ENCODE data around the gene ANK3.

ANK3 gene

DNA sequence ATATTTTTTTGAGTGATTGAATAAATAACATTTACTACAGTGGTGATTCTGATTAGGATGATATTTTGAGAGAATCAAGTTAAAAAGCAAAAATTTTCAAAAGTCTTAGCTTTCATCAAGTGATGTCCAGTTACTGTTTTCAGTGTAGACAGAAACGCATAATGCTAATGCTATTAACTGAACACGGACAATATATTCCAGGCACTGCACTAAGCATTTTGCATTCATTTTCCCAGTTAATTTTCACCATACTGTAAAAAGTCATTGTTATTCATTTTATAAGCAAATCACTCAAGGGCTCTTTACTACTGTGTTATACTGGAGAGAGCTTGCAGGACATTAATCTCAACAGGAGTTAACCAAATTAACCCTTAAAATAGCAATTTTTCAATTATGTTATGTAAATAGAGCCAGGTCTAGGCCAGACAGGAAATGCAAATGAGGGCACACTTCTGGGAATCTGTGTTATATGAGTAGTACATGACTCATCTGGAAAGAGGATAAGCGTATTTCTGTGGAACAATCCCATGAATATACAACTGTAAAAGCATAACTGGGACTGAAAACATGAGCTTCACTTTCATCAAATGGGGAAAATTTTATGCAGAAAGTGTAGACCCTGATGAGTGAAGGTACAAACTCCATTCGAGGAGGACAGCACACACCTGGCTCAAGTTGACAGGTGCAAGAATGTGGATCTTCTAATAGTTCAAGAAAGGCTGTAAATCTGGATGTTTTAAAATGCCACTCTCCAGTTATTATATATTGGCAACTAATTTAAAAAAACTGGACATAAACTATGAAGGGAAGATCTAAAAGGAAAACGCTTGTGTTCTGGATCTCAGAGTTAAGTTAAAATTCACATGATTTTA is 75.4 kb downstream of the ANK3 start:
- H3K9ac ChIP-seq (ENCODE audit: low read length), result no peak overlapping the region
- no peaks in the 10 kb centered on the region for H3K4me1 ChIP-seq (ENCODE audit: insufficient read depth, low read length)
- H3K9me3 ChIP-seq (ENCODE audit: low read length), result no peaks in the 10 kb centered on the region
- no peak overlapping the region for H3K4me3 ChIP-seq (ENCODE audit: low read depth in 1 of 2, low read length in 2 of 2)
- H3K27ac ChIP-seq (ENCODE audit: low read depth, low read length), result no peak overlapping the region
- no peaks in the 10 kb centered on the region for H3K27me3 ChIP-seq (ENCODE audit: control insufficient read depth in 1 of 2, insufficient read depth in 2 of 2, low read length in 2 of 2)
- H3K36me3 ChIP-seq (ENCODE audit: insufficient read depth, low read length), result no peaks in the 10 kb centered on the region

DNA sequence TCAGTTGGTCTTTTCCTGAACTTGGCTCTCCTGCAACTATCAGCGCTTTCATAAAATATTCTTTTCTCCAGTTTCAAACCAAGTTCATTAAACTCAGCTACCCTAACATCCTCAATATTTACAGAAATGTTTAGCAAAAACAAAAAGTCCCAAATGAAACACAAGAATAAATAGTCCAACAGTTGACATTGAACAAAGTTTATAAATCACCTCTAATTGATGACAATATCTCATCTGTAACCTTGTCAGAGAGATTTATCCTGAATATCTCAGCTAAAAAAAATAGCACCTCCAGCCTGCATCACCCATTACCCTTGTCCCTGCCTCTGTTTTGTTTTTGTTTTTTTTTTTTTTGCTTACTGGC is 76.1 kb downstream of the ANK3 start:
- no peaks in the 10 kb centered on the region for H3K9me3 ChIP-seq (ENCODE audit: low read length)
- H3K36me3 ChIP-seq (ENCODE audit: insufficient read depth, low read length), result no peaks in the 10 kb centered on the region
- H3K27ac ChIP-seq (ENCODE audit: low read depth, low read length), result no peak overlapping the region
- no peaks in the 10 kb centered on the region for H3K4me1 ChIP-seq (ENCODE audit: insufficient read depth, low read length)
- H3K27me3 ChIP-seq (ENCODE audit: control insufficient read depth in 1 of 2, insufficient read depth in 2 of 2, low read length in 2 of 2), result no peaks in the 10 kb centered on the region
- no peak overlapping the region for H3K9ac ChIP-seq (ENCODE audit: low read length)
- no peak overlapping the region for H3K4me3 ChIP-seq (ENCODE audit: low read depth in 1 of 2, low read length in 2 of 2)

DNA sequence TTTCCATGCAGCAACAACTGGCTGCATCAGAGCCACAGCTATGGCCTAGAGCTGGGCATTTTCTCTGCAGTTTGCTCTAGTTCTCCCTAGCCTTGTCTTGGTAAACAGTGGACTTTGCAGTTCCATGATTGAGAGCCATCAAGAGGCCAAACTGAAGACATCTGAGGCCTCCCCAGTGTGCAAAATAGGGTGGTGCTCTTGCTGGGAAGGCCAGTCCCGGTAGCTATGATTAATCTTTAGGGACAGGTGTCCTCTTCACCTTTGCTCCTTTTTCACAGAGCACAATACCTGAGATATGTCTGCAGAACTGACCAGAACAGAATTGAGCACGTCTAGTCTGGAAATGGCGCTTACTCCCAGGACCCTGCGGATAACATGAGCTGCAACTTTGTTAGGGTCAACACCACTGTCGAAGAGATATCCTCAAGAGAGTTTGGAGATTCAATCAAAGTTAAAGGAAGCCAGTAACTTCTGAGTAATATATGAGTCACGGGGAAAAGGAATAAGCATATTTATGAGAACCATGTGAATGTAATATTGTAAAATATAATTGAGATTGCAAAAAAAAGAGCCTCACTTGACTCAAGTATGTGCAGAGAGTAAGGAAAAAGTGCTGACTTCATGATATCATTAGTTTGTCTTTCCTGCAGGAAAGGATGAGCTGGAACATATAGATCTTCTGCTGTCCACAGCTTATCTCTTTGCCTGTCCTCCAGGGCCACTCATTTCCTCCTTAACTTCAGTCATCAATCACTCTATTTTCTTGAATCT is 76.7 kb downstream of the ANK3 start:
- Histone ChIP-seq H3K9me3 (ENCODE audit: low read length) (no peaks in the 10 kb centered on the region), H3K36me3 (ENCODE audit: insufficient read depth, low read length) (no peaks in the 10 kb centered on the region), H3K4me1 (ENCODE audit: insufficient read depth, low read length) (no peaks in the 10 kb centered on the region), H3K4me3 (ENCODE audit: low read depth in 1 of 2, low read length in 2 of 2) (no peak overlapping the region), H3K9ac (ENCODE audit: low read length) (no peak overlapping the region), H3K27ac (ENCODE audit: low read depth, low read length) (no peak overlapping the region), H3K27me3 (ENCODE audit: control insufficient read depth in 1 of 2, insufficient read depth in 2 of 2, low read length in 2 of 2) (no peaks in the 10 kb centered on the region)

DNA sequence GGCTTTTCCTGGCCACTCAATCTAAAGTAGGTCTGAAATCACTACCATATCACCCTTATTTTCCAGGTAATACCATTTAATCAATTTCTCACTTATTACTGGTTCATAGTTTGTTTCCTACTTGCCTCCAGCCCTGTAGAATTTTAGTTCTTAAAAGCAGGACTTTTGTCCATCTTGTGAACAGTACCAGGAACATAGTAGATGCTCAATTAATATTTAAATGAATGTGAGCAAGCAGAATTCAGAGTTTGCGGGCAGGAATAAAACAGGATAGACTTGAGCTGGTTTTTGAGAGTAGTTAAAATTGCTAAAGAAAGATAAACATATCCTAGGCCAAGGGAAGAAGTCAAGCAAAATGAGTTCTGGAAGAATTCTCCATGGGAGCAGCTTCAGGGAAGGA is 77.9 kb downstream of the ANK3 start:
- H3K36me3 ChIP-seq (ENCODE audit: insufficient read depth, low read length), result no peaks in the 10 kb centered on the region
- no peaks in the 10 kb centered on the region for H3K27me3 ChIP-seq (ENCODE audit: control insufficient read depth in 1 of 2, insufficient read depth in 2 of 2, low read length in 2 of 2)
- H3K4me1 ChIP-seq (ENCODE audit: insufficient read depth, low read length), result no peaks in the 10 kb centered on the region
- H3K27ac ChIP-seq (ENCODE audit: low read depth, low read length), result no peak overlapping the region
- H3K9me3 ChIP-seq (ENCODE audit: low read length), result no peaks in the 10 kb centered on the region
- H3K4me3 ChIP-seq (ENCODE audit: low read depth in 1 of 2, low read length in 2 of 2), result no peak overlapping the region
- no peak overlapping the region for H3K9ac ChIP-seq (ENCODE audit: low read length)

DNA sequence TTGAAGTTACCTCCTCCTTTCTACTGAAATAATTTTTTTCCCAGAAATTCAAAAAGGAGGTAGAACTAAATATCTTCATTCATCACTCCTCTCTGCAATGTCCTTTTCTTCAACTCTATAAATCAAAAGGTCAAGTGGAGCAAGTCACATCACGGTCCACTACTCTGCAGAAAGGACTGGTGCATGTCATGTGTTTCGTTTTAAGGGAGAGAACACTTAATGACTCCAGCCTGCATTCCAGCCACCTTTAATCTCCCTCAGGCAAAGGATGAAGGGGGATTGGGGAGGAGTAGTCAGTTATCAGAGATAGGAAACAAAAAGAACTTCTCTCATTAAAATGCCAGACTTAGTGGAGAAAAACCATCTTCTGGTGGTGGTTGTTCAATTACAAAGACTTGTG is 78.9 kb downstream of the ANK3 start:
- Histone ChIP-seq H3K4me3 (ENCODE audit: low read depth in 1 of 2, low read length in 2 of 2) (no peak overlapping the region), H3K27me3 (ENCODE audit: control insufficient read depth in 1 of 2, insufficient read depth in 2 of 2, low read length in 2 of 2) (no peaks in the 10 kb centered on the region), H3K27ac (ENCODE audit: low read depth, low read length) (no peak overlapping the region), H3K9ac (ENCODE audit: low read length) (no peak overlapping the region), H3K4me1 (ENCODE audit: insufficient read depth, low read length) (no peaks in the 10 kb centered on the region), H3K9me3 (ENCODE audit: low read length) (no peaks in the 10 kb centered on the region), H3K36me3 (ENCODE audit: insufficient read depth, low read length) (no peaks in the 10 kb centered on the region)

DNA sequence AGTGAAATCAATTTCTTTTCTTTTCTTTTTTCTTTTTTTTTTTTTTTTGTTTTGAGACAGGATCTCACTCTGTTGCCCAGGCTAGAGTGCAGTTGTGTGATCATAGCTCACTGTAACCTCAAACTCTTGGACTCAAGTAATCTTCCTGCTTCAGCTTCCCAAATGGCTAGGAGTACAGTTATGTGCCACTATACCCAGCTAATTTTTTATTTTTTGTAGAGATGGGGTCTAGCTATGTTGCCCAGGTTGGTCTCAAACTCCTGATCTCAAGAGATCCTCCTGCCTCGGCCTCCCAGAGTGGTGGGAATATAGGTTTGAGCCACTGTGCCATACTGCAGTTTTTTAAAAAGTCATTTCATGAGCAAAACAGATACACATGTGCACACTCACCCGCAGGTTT is 79.8 kb downstream of the ANK3 start:
- Histone ChIP-seq H3K27ac (ENCODE audit: low read depth, low read length) (no peak overlapping the region), H3K9me3 (ENCODE audit: low read length) (no peaks in the 10 kb centered on the region), H3K9ac (ENCODE audit: low read length) (no peak overlapping the region), H3K4me1 (ENCODE audit: insufficient read depth, low read length) (no peaks in the 10 kb centered on the region), H3K27me3 (ENCODE audit: control insufficient read depth in 1 of 2, insufficient read depth in 2 of 2, low read length in 2 of 2) (no peaks in the 10 kb centered on the region), H3K4me3 (ENCODE audit: low read depth in 1 of 2, low read length in 2 of 2) (no peak overlapping the region), H3K36me3 (ENCODE audit: insufficient read depth, low read length) (no peaks in the 10 kb centered on the region)

DNA sequence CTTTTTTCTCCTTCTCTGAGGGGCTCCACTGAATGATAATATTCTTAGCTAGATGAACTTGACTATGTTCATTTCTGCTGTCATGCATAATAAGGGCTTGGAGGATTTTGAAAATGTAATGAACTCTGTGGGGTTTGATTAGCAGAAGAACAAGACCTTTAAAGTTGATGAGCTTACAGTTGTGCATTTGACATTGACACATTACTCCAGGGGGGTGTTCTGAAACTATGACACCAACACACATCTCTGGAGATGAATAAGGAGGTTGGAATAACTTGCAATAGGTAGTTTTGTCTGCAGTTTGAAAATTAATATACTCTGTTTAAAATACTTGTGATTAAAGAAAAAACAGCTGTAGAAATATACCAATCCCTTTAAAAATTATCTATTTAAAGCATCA is 80.3 kb downstream of the ANK3 start:
- H3K9ac ChIP-seq (ENCODE audit: low read length), result no peak overlapping the region
- no peaks in the 10 kb centered on the region for H3K36me3 ChIP-seq (ENCODE audit: insufficient read depth, low read length)
- no peaks in the 10 kb centered on the region for H3K9me3 ChIP-seq (ENCODE audit: low read length)
- no peaks in the 10 kb centered on the region for H3K4me1 ChIP-seq (ENCODE audit: insufficient read depth, low read length)
- H3K27me3 ChIP-seq (ENCODE audit: control insufficient read depth in 1 of 2, insufficient read depth in 2 of 2, low read length in 2 of 2), result no peaks in the 10 kb centered on the region
- no peak overlapping the region for H3K4me3 ChIP-seq (ENCODE audit: low read depth in 1 of 2, low read length in 2 of 2)
- no peak overlapping the region for H3K27ac ChIP-seq (ENCODE audit: low read depth, low read length)

DNA sequence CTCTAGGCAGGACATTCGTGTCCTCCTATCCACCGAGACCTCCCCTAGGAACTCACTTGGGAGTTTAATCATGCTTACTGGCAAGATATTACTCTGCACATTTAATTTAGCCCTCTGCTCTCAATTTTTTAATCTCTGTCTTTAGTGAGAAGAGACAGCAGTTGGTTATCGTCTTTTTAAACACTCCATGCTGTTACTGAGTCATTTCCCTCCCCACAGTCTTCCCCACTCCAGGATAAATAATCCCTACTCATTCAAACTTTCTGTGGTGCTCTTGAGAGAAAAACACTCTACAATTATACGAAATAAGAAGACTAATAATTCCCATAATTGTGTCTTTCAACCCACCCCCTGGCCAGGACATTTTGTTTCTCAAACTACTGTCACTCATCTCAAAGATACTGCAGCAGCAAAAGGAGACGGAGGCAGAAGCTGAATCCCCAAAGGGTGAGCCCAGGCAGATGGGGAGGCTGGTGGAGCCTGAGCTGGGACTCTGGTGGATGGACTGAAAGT is 84.2 kb downstream of the ANK3 start:
- no peaks in the 10 kb centered on the region for H3K36me3 ChIP-seq (ENCODE audit: insufficient read depth, low read length)
- H3K27me3 ChIP-seq (ENCODE audit: control insufficient read depth in 1 of 2, insufficient read depth in 2 of 2, low read length in 2 of 2), result no peaks in the 10 kb centered on the region
- no peak overlapping the region for H3K9ac ChIP-seq (ENCODE audit: low read length)
- no peaks in the 10 kb centered on the region for H3K4me1 ChIP-seq (ENCODE audit: insufficient read depth, low read length)
- H3K27ac ChIP-seq (ENCODE audit: low read depth, low read length), result no peak overlapping the region
- no peaks in the 10 kb centered on the region for H3K9me3 ChIP-seq (ENCODE audit: low read length)
- H3K4me3 ChIP-seq (ENCODE audit: low read depth in 1 of 2, low read length in 2 of 2), result no peak overlapping the region

DNA sequence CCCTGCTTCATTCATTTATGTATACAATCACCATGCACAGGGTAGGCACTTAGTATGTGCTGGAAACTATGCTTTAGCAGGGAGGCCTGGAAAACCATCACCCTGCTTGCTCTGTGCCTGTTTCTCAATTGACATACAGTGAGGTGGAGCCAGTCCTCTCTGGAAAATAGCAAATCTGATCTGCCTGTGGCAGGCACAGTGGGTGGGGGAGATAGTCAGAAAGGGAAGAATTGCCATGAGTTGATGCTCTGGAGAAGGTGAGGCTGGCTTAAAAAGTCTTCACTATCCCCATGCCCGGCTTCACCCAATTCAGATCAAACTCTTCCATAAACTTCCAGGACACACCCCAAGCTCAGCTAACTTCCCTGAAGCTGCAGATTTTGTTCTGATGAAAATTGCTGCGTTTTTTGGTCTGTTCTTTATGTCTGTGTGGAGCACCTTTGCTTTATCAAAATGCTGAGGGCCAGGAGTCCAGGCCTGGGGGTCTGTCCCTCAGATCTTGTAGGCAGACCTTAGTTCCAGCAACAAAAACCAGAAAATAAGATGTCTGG is 84.8 kb downstream of the ANK3 start:
- H3K36me3 ChIP-seq (ENCODE audit: insufficient read depth, low read length), result no peaks in the 10 kb centered on the region
- H3K27me3 ChIP-seq (ENCODE audit: control insufficient read depth in 1 of 2, insufficient read depth in 2 of 2, low read length in 2 of 2), result no peaks in the 10 kb centered on the region
- no peaks in the 10 kb centered on the region for H3K4me1 ChIP-seq (ENCODE audit: insufficient read depth, low read length)
- no peak overlapping the region for H3K27ac ChIP-seq (ENCODE audit: low read depth, low read length)
- no peak overlapping the region for H3K4me3 ChIP-seq (ENCODE audit: low read depth in 1 of 2, low read length in 2 of 2)
- H3K9me3 ChIP-seq (ENCODE audit: low read length), result no peaks in the 10 kb centered on the region
- no peak overlapping the region for H3K9ac ChIP-seq (ENCODE audit: low read length)

DNA sequence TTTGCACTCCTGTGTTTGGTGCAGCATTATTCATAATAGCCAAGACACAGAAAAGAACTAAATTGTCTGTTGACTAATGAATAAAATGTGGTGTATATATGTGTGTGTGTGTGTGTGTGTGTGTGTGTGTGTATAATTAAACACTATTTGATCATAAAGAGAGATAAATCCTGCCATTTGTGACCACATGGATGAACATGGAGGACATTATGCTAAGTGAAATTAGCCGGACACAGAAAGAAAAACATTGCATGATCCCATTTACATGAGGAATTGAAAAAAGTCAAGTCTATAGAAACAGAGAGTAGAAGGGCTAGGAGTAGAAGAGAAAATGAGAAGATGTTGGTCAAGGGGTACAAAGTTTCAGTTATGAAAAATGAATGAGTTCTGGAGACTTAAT is 85.9 kb downstream of the ANK3 start:
- Histone ChIP-seq H3K4me3 (ENCODE audit: low read depth in 1 of 2, low read length in 2 of 2) (no peak overlapping the region), H3K27ac (ENCODE audit: low read depth, low read length) (no peak overlapping the region), H3K36me3 (ENCODE audit: insufficient read depth, low read length) (no peaks in the 10 kb centered on the region), H3K9me3 (ENCODE audit: low read length) (no peaks in the 10 kb centered on the region), H3K9ac (ENCODE audit: low read length) (no peak overlapping the region), H3K27me3 (ENCODE audit: control insufficient read depth in 1 of 2, insufficient read depth in 2 of 2, low read length in 2 of 2) (no peaks in the 10 kb centered on the region), H3K4me1 (ENCODE audit: insufficient read depth, low read length) (no peaks in the 10 kb centered on the region)

DNA sequence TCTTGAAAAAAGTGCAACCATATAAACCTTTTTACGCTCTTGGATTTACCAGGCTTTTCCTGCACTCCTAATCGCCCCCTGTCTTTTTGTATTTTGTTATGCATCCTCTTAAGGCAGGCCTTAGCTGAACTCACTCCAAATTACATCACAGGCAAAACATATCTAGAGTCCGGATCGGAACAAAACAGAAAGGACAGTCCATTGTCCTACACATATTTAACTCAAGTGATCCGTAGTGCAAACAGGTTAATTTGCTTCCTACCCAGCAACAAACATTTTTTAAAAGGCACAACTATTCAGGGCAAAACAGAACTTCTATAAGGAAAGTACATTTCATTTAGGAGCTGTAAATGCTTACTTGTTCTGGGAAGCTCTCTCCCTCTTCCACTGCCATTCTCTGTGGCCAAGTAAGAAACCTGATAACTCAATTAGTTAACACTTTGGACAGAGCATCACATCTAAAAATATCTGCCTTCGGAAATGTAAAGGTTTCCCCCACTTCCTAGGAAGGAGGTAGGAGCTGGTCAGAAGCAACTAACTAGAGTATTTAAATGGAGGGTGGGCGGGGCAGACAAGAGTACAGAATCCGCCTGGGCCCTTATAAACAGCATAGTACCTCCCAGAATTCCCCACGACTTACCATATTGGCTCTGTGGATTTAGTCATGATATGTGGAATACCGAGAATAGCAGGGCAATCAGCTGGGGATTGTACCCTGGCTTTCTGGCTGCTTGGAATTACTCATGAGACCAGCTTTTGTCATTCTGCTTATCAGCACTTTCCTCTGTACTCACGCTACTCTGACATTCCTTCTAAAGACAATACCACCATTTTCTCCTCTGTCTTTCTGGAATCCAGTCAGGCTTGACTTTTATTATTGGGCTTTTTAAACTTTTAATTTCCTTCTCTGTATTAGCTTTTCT is 89.5 kb downstream of the ANK3 start:
- Histone ChIP-seq H3K27me3 (ENCODE audit: control insufficient read depth in 1 of 2, insufficient read depth in 2 of 2, low read length in 2 of 2) (no peaks in the 10 kb centered on the region), H3K4me1 (ENCODE audit: insufficient read depth, low read length) (no peaks in the 10 kb centered on the region), H3K9ac (ENCODE audit: low read length) (no peak overlapping the region), H3K4me3 (ENCODE audit: low read depth in 1 of 2, low read length in 2 of 2) (no peak overlapping the region), H3K36me3 (ENCODE audit: insufficient read depth, low read length) (no peaks in the 10 kb centered on the region), H3K27ac (ENCODE audit: low read depth, low read length) (no peak overlapping the region), H3K9me3 (ENCODE audit: low read length) (no peaks in the 10 kb centered on the region)

All from muscle layer of colon (tissue), 2 donors.